ENCODE data around the gene PLPP4. TPM values are rescaled to one million over a fixed set of nuclear protein-coding genes. Genes with fewer than 3 reads are reported as not detected.

The PLPP4 gene
- total RNA-seq, 4 donors from 2014 or later, result 2.5 TPM; not detected in 3

- WGBS, 2 donors (ENCODE audit: low coverage in 1 of 2), result 35% methylated on average over 2 of the region's 2 CpGs; no CpG with 5 or more reads in 1 of the 2 donors
- ATAC-seq, result no peak
- TF ChIP-seq EP300 (IDR thresholded peaks at IDR 0.05) (no peak), POLR2A (IDR thresholded peaks at IDR 0.05) (no peak), CTCF (IDR thresholded peaks at IDR 0.05) (no peak), POLR2AphosphoS5 (IDR thresholded peaks at IDR 0.05) (no peak)
- no peaks in the 10 kb centered on the region for H3K4me1 ChIP-seq
- H3K36me3 ChIP-seq, result no peaks in the 10 kb centered on the region
- no peak overlapping the region for H3K4me3 ChIP-seq
- H3K27me3 ChIP-seq, result peaks cover under 1% of the 10 kb centered on the region
- no peaks in the 10 kb centered on the region for H3K9me3 ChIP-seq
- H3K27ac ChIP-seq, result no peak overlapping the region
Measured at GRCh38 chr10:120582753-120583152, 125.7 kb downstream of the PLPP4 start.

GRCh38 chr10:120583424-120584108, 126.5 kb downstream of the PLPP4 start:
- 60 to 100% methylated on average over 1 to 2 of the region's 2 CpGs for WGBS, 2 donors (ENCODE audit: low coverage in 1 of 2)
- Histone ChIP-seq H3K4me3 (no peak overlapping the region), H3K4me1 (no peaks in the 10 kb centered on the region), H3K36me3 (no peaks in the 10 kb centered on the region), H3K27me3 (peaks cover 9% of the 10 kb centered on the region), H3K27ac (no peak overlapping the region), H3K9me3 (no peaks in the 10 kb centered on the region)
- no peak for ATAC-seq
- TF ChIP-seq CTCF (IDR thresholded peaks at IDR 0.05), result no peak
- no peak for TF ChIP-seq POLR2A (IDR thresholded peaks at IDR 0.05)
- TF ChIP-seq POLR2AphosphoS5 (IDR thresholded peaks at IDR 0.05), result no peak
- TF ChIP-seq EP300 (IDR thresholded peaks at IDR 0.05), result no peak

- Histone ChIP-seq H3K4me1 (no peaks in the 10 kb centered on the region), H3K4me3 (no peak overlapping the region), H3K36me3 (no peaks in the 10 kb centered on the region), H3K9me3 (no peaks in the 10 kb centered on the region), H3K27ac (no peak overlapping the region), H3K27me3 (peaks cover 20% of the 10 kb centered on the region)
- WGBS, 2 donors (ENCODE audit: low coverage in 1 of 2), result 50 to 53% methylated on average over 1 of the region's 1 CpG
- ATAC-seq, result no peak
- TF ChIP-seq EP300 (IDR thresholded peaks at IDR 0.05) (no peak), POLR2A (IDR thresholded peaks at IDR 0.05) (no peak), POLR2AphosphoS5 (IDR thresholded peaks at IDR 0.05) (no peak), CTCF (IDR thresholded peaks at IDR 0.05) (no peak)
Measured at GRCh38 chr10:120584786-120585185, 127.8 kb downstream of the PLPP4 start.

- no peaks in the 10 kb centered on the region for H3K9me3 ChIP-seq
- no peak overlapping the region for H3K4me3 ChIP-seq
- no peaks in the 10 kb centered on the region for H3K36me3 ChIP-seq
- peaks cover 32% of the 10 kb centered on the region for H3K27me3 ChIP-seq
- no peak for ATAC-seq
- no peaks in the 10 kb centered on the region for H3K4me1 ChIP-seq
- WGBS, 2 donors (ENCODE audit: low coverage in 1 of 2), result 79 to 83% methylated on average over 1 to 2 of the region's 3 CpGs
- TF ChIP-seq CTCF (IDR thresholded peaks at IDR 0.05) (no peak), EP300 (IDR thresholded peaks at IDR 0.05) (no peak), POLR2A (IDR thresholded peaks at IDR 0.05) (no peak), POLR2AphosphoS5 (IDR thresholded peaks at IDR 0.05) (no peak)
- H3K27ac ChIP-seq, result no peak overlapping the region
Measured at GRCh38 chr10:120586471-120586872, 129.4 kb downstream of the PLPP4 start.

- H3K27me3 ChIP-seq, result peaks cover 32% of the 10 kb centered on the region
- H3K36me3 ChIP-seq, result no peaks in the 10 kb centered on the region
- no peak for TF ChIP-seq EP300 (IDR thresholded peaks at IDR 0.05)
- no peak for TF ChIP-seq POLR2AphosphoS5 (IDR thresholded peaks at IDR 0.05)
- TF ChIP-seq POLR2A (IDR thresholded peaks at IDR 0.05), result no peak
- no peak for TF ChIP-seq CTCF (IDR thresholded peaks at IDR 0.05)
- no peak overlapping the region for H3K27ac ChIP-seq
- whole genome bisulfite sequencing, 2 donors (ENCODE audit: low coverage in 1 of 2), result 80 to 87% methylated on average over 3 to 5 of the region's 5 CpGs
- no peak for ATAC-seq
- H3K4me1 ChIP-seq, result no peaks in the 10 kb centered on the region
- no peaks in the 10 kb centered on the region for H3K9me3 ChIP-seq
- no peak overlapping the region for H3K4me3 ChIP-seq
Measured at GRCh38 chr10:120587061-120587460, 130.0 kb downstream of the PLPP4 start.
